NCI-H526 (cell line): Measurements from ENCODE around the gene CDK9.

ENCODE experiments used
- DNase-seq, 2 experiments: peaks; one replicate each; lab custom pipeline; 2025; lab: John Stamatoyannopoulos, UW

CDK9 gene

DNA sequence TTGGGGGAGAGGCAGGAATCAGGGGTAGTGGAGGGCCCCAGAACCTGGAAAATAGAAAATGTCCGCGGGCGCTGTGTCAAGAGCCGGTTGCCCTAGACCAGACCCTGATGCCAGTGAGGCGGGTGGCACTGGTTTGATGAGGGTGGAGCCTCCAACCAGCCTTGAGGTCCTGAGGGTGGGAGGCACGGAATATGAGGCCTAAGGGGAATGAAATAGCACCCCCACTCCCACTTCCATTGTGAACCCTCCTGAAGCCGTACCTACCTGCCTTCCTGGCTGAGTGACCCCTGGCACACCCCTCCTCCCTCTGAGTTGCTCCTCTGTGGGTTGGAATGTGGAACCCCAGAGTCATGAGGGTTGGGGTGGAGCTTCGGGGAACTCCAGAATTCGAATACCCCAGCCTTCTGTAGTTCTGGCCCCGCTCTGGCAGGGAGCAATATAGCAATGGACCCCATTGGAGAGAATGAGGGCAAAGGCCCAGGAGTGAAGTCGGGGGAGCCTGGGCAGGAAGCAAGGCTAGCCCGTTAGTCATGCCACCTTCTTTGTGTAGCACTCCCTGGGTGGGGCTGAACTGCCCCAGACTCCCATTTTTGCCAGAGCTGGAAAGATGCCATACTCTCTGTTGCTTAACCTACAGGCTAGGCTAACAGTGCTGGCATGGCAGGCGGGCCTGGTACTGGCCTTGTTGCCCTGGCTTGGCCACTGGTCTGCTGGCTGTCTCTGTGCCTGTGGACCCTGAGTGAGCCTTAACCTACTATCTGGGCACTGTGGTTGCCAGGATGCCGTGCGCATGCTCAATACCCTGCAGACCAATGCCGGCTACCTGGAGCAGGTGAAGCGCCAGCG, 17.9 kb downstream of the CDK9 start:
- peak in 1 of 2 experiments; percentile 14 for DNase-seq

DNA sequence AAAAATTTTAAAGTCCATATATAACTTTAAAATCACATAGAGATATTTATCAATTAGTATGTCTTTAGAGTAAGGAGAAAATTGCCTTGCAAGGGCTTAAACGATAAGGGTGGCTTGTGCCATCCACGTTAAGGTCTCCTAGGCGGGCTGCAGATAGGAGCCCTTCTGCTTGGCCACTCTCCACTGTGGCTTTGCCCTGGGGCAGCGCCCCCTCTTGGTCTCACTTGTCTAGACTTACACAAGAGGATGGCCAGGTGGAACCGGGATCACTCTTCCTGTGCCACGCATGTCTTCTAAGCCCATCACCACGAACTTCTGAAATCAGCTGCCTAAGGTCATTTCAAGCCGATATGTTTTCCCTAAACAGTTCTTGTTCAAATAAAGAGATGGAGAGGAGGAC, 19.8 kb downstream of the CDK9 start:
- peak in 1 of 2 experiments; percentile 24 for DNase-seq

- no peak for DNase-seq
These were observed 21.0 kb downstream of the CDK9 start for GRCh38 chr9:127806871-127807270.

- DNase-seq, result no peak
These were observed 22.6 kb downstream of the CDK9 start for GRCh38 chr9:127808347-127809001.

- DNase-seq, result no peak
These were observed 23.2 kb downstream of the CDK9 start for GRCh38 chr9:127809002-127809539.

GRCh38 chr9:127809540-127810377, 23.9 kb downstream of the CDK9 start:
- no peak for DNase-seq

DNA sequence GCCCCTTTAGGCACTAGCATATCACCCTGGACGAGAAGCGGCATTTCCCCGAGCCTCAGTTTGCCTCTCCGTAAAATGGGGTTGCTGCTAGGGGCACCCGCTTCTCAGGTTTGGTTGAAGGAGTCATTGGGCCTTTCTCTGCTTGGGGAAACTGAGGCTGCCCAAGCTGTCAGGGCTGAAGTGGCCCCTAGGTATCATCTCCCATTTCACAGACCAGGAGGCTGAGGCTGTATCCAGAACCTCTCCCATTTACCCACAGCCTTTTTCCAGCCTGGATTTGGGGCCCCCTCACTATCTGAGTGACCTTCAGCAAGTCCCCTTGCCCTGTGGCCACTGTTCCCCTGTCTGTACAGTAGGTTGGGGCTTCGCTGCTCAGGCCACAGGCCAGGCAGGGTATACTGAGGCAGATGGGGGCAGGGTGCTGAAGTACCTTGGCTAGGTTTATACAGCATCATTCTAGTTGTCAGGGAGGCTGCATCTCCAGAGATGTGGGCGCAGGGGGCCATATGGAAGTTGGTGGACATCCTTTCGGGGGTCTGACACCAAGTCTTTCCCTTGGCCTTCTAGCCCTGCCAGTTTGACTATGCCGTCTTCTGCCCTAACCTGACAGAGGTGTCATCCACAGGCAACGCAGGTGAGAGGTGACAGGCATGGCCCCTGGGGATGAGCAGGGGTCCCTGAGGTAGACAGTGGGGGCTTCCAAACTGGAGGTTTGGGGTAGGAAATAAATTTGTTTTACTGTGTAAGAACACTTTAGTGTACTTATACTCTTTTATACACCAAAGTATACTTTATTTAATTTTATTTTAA, 24.7 kb downstream of the CDK9 start:
- DNase-seq, result no peak

DNA sequence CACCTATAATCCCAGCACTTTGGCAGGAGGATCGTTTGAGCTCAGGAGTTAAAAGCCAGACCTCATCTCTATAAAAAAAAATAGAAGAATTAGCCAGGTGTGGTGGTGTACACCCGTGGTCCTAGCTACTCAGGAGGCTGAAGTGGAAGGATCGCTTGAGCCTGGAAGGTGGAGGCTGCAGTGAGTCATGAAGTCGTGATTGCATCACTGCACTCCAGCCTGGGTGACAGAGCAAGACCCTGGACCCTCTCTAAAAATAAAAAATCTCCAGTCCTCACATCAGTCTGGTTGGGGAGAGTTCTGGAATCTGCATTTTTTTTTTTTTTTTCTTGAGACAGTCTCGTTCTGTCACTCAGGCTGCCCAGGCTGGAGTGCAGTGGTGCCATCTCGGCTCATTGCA, 26.2 kb downstream of the CDK9 start:
- DNase-seq, result no peak

GRCh38 chr9:127812936-127813675, 27.3 kb downstream of the CDK9 start:
- DNase-seq, result no peak

- DNase-seq, result no peak
These were observed 27.9 kb downstream of the CDK9 start for GRCh38 chr9:127813686-127814226.

DNA sequence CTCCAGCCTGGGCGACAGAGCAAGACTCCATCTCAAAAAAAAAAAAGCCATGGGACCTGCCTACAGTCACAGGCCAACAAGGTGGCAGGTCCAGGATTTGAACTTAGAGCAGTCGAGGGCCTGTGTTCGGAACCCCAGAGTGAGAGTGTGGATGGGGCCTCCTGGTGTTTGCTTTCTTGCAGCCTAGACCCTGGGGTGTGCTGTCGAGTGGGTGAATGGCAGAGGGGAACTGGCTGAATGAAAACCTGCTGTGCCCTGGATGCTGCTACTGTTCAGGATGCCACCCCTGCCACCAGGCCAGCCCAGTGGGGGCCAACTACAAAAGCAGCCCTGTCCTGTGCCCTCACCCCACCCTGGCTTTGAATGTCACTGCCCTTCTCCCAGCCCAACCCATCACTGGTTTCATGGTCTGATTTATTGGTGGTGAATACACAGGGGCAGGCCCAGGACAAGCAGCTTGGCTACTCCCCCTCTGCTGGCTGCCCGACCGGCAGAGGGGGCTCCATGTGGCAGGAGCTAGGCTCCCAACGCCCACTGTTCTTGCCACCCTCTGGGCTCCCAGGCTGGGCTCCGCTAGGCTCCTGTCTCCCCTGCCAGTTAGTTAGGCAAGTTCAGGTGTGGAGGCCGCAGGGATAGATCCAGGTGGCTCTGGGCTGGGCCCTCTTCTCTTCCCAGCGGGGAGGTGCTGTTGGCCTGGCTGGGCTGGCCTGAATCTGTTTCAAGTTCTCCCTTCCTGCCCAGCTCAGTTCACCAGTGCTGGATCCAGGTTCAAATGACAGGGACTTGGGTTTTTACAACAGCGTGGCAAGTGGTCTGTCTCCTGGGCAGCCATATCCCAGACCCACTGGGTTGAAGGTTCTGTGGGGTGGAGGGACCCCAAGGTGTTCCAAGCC, 29.0 kb downstream of the CDK9 start:
- no peak for DNase-seq

DNA sequence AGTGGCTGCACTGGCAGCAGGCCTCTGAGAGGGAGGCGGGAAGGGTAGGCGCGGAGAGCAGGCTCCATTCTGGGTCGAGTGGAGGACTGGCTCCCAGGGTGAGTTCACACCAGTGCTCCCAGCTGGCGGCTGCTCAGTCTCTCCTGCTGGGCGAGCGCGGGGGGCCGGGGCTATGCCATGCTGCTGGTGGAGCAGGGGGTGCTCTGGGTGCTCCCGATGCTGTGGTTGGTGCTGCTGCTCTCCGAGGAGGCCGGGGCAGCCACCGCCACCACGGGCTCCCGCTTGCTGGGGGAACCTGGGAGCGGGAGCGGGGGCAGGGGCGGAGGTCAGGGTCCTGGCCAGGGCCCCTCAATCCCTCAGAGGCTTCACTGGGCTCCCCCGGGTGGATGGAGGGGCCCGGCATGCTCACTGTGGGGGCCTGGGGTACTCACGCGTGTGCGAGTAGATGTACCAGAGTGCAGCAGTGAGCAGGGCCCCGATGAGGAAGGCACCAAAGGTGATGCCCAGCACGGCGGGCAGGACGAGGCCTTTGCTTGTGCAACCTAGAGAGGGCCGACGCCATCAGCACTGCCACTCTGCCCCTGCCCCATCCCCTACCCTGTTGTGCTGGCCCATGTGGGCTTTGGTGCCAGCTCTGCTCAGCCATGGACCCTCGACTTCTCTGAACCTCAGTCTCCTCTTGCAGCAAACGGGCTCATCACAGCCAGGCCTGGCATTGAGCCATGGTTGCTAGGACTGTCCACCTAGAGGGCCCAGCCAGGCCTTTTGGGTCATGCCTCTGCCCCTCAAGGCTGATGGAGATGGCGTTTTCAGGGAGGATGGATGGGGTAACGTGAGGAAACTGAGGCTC, 29.9 kb downstream of the CDK9 start:
- DNase-seq, result no peak

- DNase-seq, result no peak
These were observed 30.5 kb downstream of the CDK9 start for GRCh38 chr9:127816362-127816725.

DNA sequence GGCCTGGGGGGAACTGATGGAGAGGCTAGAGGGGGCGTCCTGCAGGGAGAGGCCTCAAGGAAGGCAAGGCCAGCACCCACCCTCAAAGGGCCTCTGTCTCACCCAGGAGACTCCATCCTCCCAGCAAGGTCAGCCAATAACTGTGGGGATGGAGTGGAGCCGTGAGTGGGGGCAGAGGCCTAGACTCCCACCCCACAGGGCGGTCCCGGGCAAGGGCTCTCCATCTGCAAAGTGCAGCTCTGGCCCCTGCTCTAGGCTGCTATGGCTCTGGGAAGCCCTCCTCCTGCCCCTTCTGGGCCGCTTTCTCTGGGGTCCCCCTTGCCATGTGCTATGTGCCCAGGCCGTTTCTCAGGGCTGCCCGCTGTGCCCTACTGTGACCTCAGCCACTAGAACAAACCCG, 30.9 kb downstream of the CDK9 start:
- no peak for DNase-seq

DNA sequence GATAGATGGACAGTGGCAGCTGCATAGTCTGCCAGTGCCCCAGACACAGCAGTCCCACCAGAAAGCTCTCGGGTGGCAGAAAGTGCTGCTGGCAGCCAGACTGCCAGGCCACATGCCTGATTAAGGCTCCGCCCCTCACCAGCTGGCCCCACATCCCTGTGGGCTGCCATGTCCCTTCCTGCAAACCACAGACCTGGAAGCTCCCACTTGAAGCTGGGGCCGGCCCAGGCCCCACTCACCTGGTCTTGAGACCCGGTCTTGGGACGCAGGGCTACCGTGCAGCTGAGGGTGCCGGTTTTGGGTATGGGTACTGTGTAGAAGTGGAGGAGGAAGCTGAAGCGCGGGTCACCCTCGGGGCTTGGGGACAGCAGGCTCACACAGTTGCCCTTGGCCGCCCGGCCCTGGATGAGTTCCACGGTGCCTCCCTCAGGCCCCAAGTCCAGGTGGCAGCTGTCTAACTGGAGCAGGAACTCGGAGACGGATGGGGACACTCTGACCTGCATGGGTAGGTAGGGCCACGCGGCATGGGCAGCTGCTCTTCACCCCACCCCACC, 32.1 kb downstream of the CDK9 start:
- DNase-seq, result no peak

DNA sequence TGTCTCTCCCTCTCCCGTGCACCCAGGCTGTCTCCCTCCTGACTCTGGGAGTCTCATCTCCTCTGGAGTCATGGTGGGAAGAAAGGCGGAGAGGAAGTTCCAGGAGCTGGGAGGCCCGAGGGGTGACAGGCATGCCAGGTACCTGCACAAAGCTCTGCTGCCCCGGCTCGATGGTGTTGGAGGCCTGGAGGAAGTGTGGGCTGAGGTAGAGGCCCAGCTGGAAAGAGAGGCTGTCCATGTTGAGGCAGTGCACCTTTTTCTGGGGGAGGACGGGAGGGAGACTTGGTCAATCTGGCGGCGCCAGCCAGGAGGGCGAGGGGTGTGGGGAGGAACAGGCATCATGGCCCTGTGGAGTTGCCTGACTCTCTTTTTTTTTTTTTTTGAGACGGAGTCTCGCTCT, 32.7 kb downstream of the CDK9 start:
- no peak for DNase-seq

- DNase-seq, result no peak
These were observed 36.3 kb downstream of the CDK9 start for GRCh38 chr9:127822108-127822507.
